Nucleus accumbens (tissue), 56 donors: ENCODE data around the gene PATL2.
"Not testable (repeated sequence)": the region's sequence is repeated elsewhere in the genome, so short reads cannot be mapped to it uniquely, and the experiment has no call there.

Source experiments
- DNase-seq, 56 donors: peaks; one replicate each; lab custom pipeline; 2025; lab: John Stamatoyannopoulos, UW

PATL2 gene

DNA sequence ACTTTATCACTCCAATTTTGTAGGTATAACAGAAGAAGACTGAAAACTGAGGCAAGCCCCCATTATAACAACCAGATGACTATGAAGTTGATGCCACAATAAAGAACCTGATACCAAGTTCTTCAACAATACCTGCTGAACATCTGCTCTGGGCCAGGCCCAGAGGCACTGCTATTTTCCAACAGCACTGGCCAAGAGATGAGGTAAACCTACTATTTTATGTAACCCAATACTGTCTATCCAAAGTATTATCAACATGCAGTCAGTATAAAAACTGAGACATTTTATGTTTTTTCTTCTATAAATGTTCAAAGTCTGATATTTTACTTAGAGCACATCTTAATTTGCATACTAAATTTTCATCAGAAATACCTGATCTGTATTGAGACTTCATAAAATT, 53.7 kb downstream of the PATL2 start:
- DNase-seq: no peak

DNA sequence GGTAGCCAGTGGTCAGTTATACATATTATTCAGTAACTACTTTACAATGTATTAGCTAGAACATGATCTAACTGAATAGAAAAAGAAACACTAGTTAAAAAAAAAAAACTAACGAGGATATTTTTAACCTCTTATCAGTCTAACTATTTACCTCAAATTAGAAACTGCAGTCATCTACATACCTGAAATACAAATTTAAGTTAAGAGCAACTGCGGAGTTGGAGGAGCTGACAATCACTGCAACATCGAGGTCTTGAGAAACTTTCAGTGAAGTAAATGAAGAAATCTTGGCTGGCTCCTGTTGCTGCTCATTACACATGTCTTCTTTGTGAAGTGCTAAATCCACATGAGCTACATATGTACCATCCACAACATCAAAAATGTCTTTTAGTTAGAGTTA, 54.2 kb downstream of the PATL2 start:
- DNase-seq: no peak

DNA sequence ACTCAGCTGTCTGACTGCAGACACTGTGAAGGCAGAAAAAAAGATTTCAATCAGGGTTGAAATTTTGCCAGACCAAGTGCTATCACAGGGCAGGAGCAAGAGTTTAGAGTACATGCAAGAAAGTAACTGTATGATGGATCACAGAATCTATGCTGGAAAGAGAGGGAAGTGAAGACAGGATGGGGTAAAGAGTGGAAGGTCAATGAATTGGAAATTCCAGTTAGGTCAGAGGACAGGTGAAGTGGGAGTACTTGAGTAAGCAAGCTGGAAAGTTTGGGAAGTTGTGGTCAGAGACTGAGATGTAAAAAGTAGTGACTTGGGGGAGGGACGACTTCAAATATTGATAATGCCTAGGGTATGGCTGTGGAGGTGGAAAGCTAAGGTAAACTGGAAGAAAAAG, 54.8 kb downstream of the PATL2 start:
- DNase-seq: no peak

GRCh38 chr15:44654858-44655257, 56.3 kb downstream of the PATL2 start:
- no peak for DNase-seq

GRCh38 chr15:44647637-44648036, 63.5 kb downstream of the PATL2 start:
- no peak for DNase-seq

- no peak for DNase-seq
Observed at GRCh38 chr15:44647036-44647435, 64.1 kb downstream of the PATL2 start.

DNA sequence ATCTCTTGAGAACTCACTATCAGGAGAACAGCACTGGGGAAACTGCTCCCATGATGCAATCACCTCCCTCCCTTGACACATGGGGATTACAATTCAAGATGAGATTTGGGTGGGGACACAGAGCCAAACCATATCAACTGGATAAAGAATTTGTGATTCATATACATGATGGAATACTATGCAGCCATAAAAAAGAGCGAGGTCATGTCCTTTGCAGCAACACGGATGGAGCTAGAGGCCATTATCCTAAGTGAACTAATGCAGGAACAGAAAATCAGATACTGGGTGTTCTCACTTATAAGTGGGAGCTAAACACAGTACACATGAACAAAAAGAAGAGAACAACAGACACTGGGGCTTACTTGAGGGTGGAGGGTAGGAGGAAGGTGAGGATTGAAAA, 64.7 kb downstream of the PATL2 start:
- no peak for DNase-seq

GRCh38 chr15:44641651-44642050, 69.5 kb downstream of the PATL2 start:
- no peak for DNase-seq

GRCh38 chr15:44636976-44637375, 74.1 kb downstream of the PATL2 start:
- no peak for DNase-seq

DNA sequence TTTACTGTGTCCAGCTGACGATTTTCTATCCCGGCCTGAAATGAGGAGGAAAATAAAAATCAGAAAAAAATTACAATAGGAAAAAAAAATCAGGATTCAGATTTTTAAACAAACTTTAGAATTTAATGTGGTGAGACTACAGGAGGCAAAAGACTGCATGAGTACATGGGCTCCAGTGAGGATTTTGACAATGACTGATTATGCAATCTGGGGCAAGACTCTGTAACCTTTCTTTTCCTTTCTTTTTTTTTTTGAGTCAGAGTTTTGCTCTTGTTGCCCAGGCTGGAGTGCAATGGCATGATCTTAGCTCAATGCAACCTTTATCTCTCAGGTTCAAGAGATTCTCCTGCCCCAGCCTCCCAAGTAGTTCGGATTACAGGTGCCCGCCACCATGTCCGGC, 77.5 kb downstream of the PATL2 start:
- DNase-seq: no peak

- DNase-seq: not testable (repeated sequence)
Observed at GRCh38 chr15:44625286-44625685, 85.8 kb downstream of the PATL2 start.

DNA sequence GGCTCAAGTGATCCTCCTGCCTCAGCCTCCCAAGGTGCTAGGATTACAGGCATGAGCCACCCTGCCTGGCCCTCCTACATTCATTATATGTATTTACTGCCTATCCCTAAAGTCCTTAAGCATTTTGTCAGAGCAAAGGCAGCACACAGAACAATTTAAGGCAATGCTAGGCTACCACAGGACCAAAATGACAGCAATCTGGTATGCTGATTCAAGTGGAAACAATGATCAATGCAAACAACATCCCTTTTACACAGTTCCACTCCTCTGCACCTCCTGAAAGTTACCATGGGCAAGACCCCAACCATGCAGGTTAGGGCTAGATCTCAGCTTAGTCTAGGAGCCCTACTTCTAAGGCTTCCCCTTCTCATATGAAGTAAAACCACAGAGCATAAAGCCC, 87.9 kb downstream of the PATL2 start:
- no peak for DNase-seq

GRCh38 chr15:44620081-44620480, 91.0 kb downstream of the PATL2 start:
- DNase-seq: no peak

DNA sequence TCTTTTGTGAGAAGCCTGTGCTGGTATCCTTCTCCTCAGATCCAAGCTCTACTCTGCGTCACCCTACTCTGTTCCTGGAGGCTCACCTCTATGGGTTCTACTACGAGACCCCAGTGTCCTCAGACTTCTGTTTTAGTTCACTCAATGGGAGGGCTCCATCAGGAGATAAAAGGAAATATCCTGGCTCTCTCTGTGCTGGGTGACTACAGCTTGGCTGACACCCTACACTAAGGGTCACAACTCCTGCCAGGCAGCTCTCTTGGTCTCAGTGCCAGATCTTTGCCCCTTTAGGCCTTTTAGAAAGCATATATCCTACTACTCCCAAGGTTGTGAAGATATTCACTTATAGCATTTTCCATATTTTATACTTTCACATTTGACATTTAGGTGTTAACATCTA, 94.1 kb downstream of the PATL2 start:
- DNase-seq: no peak
